ENCODE data around the gene ARFIP1.

ARFIP1 gene

GRCh38 chr4:152843481-152844090 is 63.8 kb downstream of the ARFIP1 start:
- DNase-seq (ENCODE audit: low read depth), result no peak
- no peak for TF ChIP-seq CTCF (IDR thresholded peaks at IDR 0.05; ENCODE audit: low read depth, low read length)
- TF ChIP-seq MYC (IDR thresholded peaks at IDR 0.05; ENCODE audit: low read depth, low read length), result no peak
- no peak for TF ChIP-seq POLR2A (IDR thresholded peaks at IDR 0.05; ENCODE audit: extremely low read depth, insufficient read length)
- TF ChIP-seq MAX (IDR thresholded peaks at IDR 0.05; ENCODE audit: low read depth, low read length), result no peak
- no peak overlapping the region for H3K4me3 ChIP-seq (ENCODE audit: low read depth, low read length)

- TF ChIP-seq POLR2A (IDR thresholded peaks at IDR 0.05; ENCODE audit: extremely low read depth, insufficient read length) (no peak), CTCF (IDR thresholded peaks at IDR 0.05; ENCODE audit: low read depth, low read length) (no peak), MAX (IDR thresholded peaks at IDR 0.05; ENCODE audit: low read depth, low read length) (no peak), MYC (IDR thresholded peaks at IDR 0.05; ENCODE audit: low read depth, low read length) (no peak)
- DNase-seq (ENCODE audit: low read depth), result no peak
- no peak overlapping the region for H3K4me3 ChIP-seq (ENCODE audit: low read depth, low read length)
Measured at GRCh38 chr4:152847376-152847775, 67.6 kb downstream of the ARFIP1 start.

GRCh38 chr4:152848508-152848907 is 68.8 kb downstream of the ARFIP1 start:
- TF ChIP-seq MYC (IDR thresholded peaks at IDR 0.05; ENCODE audit: low read depth, low read length), result no peak
- TF ChIP-seq POLR2A (IDR thresholded peaks at IDR 0.05; ENCODE audit: extremely low read depth, insufficient read length), result no peak
- TF ChIP-seq CTCF (IDR thresholded peaks at IDR 0.05; ENCODE audit: low read depth, low read length), result no peak
- TF ChIP-seq MAX (IDR thresholded peaks at IDR 0.05; ENCODE audit: low read depth, low read length), result no peak
- no peak for DNase-seq (ENCODE audit: low read depth)
- H3K4me3 ChIP-seq (ENCODE audit: low read depth, low read length), result no peak overlapping the region

GRCh38 chr4:152849350-152849749 is 69.6 kb downstream of the ARFIP1 start:
- no peak for DNase-seq (ENCODE audit: low read depth)
- TF ChIP-seq CTCF (IDR thresholded peaks at IDR 0.05; ENCODE audit: low read depth, low read length) (no peak), POLR2A (IDR thresholded peaks at IDR 0.05; ENCODE audit: extremely low read depth, insufficient read length) (no peak), MAX (IDR thresholded peaks at IDR 0.05; ENCODE audit: low read depth, low read length) (no peak), MYC (IDR thresholded peaks at IDR 0.05; ENCODE audit: low read depth, low read length) (no peak)
- no peak overlapping the region for H3K4me3 ChIP-seq (ENCODE audit: low read depth, low read length)

GRCh38 chr4:152850377-152850776 is 70.6 kb downstream of the ARFIP1 start:
- H3K4me3 ChIP-seq (ENCODE audit: low read depth, low read length), result no peak overlapping the region
- no peak for TF ChIP-seq POLR2A (IDR thresholded peaks at IDR 0.05; ENCODE audit: extremely low read depth, insufficient read length)
- TF ChIP-seq CTCF (IDR thresholded peaks at IDR 0.05; ENCODE audit: low read depth, low read length), result no peak
- no peak for TF ChIP-seq MAX (IDR thresholded peaks at IDR 0.05; ENCODE audit: low read depth, low read length)
- TF ChIP-seq MYC (IDR thresholded peaks at IDR 0.05; ENCODE audit: low read depth, low read length), result no peak; the same call in 1 of the 2 replicates
- DNase-seq (ENCODE audit: low read depth), result peak; percentile 81
